RWPE2 (cell line): ENCODE measurements around the gene RPL5.

Source experiments
- ATAC-seq: fragments of 200-7000 bp; cut with Tn5 transposase; 3 replicates; pipeline ENCODE4 v1.9.1; 2021; ENCODE audit warnings: low read depth
- DNase-seq: peaks from one replicate; pipeline ENCODE4 v3.0.0-alpha.2; 2020; ENCODE audit warnings: low spot score
- H3K27ac ChIP-seq: fragments of 450-650 bp; 2 replicates; pipeline ENCODE4 v1.5.1; 2017; ENCODE audit warnings: mild to moderate bottlenecking; ENCODE audit not compliant: poor library complexity, severe bottlenecking
- H3K27me3 ChIP-seq: fragments of 250-450 bp; sonication (Bioruptor Pico); 2 replicates; pipeline ENCODE4 v1.5.1; 2021; ENCODE audit warnings: mild to moderate bottlenecking, moderate library complexity; ENCODE audit not compliant: insufficient read depth, poor library complexity, severe bottlenecking
- H3K36me3 ChIP-seq: fragments of 250-450 bp; sonication (Bioruptor Pico); 2 replicates; pipeline ENCODE4 v1.5.1; 2020; ENCODE audit warnings: low read depth, mild to moderate bottlenecking, moderate library complexity
- H3K4me1 ChIP-seq: fragments of 250-450 bp; sonication (Bioruptor Pico); 2 replicates; pipeline ENCODE4 v1.5.1; 2021; ENCODE audit warnings: mild to moderate bottlenecking, moderate library complexity; ENCODE audit not compliant: insufficient read depth, poor library complexity, severe bottlenecking
- H3K4me3 ChIP-seq: fragments of 250-450 bp; sonication (Bioruptor Pico); 2 replicates; pipeline ENCODE4 v1.5.1; 2021; ENCODE audit warnings: mild to moderate bottlenecking, moderate library complexity; ENCODE audit not compliant: severe bottlenecking
- H3K9me3 ChIP-seq: fragments of 250-450 bp; sonication (Bioruptor Pico); 2 replicates; pipeline ENCODE4 v1.5.1; 2021; ENCODE audit warnings: mild to moderate bottlenecking, moderate library complexity; ENCODE audit not compliant: severe bottlenecking
- CTCF ChIP-seq: fragments of 450-650 bp; IDR thresholded peaks from one replicate; pipeline ENCODE4 v1.5.1; 2017; ENCODE audit warnings: mild to moderate bottlenecking, moderate library complexity; ENCODE audit not compliant: poor library complexity, severe bottlenecking

The RPL5 gene

GRCh38 chr1:92820024-92820423 lies 11.8 kb upstream of the RPL5 start:
- no peaks in the 10 kb centered on the region for H3K36me3 ChIP-seq
- DNase-seq: no peak
- peak; percentile 66; the same call in 2 of the 3 replicates for ATAC-seq
- H3K9me3 ChIP-seq: no peaks in the 10 kb centered on the region
- no peak for TF ChIP-seq CTCF
- no peak overlapping the region for H3K27ac ChIP-seq
- H3K4me3 ChIP-seq: no peak overlapping the region
- no peaks in the 10 kb centered on the region for H3K27me3 ChIP-seq
- H3K4me1 ChIP-seq: no peaks in the 10 kb centered on the region

GRCh38 chr1:92820551-92820950 lies 11.3 kb upstream of the RPL5 start:
- Histone ChIP-seq H3K9me3 (no peaks in the 10 kb centered on the region), H3K27me3 (no peaks in the 10 kb centered on the region), H3K4me1 (no peaks in the 10 kb centered on the region), H3K4me3 (no peak overlapping the region), H3K36me3 (no peaks in the 10 kb centered on the region), H3K27ac (no peak overlapping the region)
- DNase-seq (no peak), ATAC-seq (peak; percentile 36; the same call in 1 of the 3 replicates)
- no peak for TF ChIP-seq CTCF

GRCh38 chr1:92822879-92823278 lies 9.0 kb upstream of the RPL5 start:
- Histone ChIP-seq H3K4me1 (no peaks in the 10 kb centered on the region), H3K36me3 (no peaks in the 10 kb centered on the region), H3K27ac (no peak overlapping the region), H3K27me3 (no peaks in the 10 kb centered on the region), H3K9me3 (no peaks in the 10 kb centered on the region), H3K4me3 (no peak overlapping the region)
- TF ChIP-seq CTCF: no peak
- no peak for ATAC-seq
- DNase-seq: no peak

GRCh38 chr1:92826792-92827191 lies 5.0 kb upstream of the RPL5 start:
- DNase-seq: no peak

More at GRCh38 chr1:92826792-92827191, 5.0 kb upstream of the RPL5 start:
- ATAC-seq: no peak
- Histone ChIP-seq H3K36me3 (no peaks in the 10 kb centered on the region), H3K27me3 (no peaks in the 10 kb centered on the region), H3K9me3 (no peaks in the 10 kb centered on the region), H3K4me1 (no peaks in the 10 kb centered on the region), H3K4me3 (no peak overlapping the region), H3K27ac (no peak overlapping the region)
- TF ChIP-seq CTCF: no peak
